Stimulated activated CD8-positive, alpha-beta memory T cell treated with anti-CD3 and anti-CD28 coated beads, Interleukin-2, amount 100 ng/mL, for 48 hours (primary cell): ENCODE results near the gene UNKL.

Experiments used
- DNase-seq, 2 donors: peaks; one replicate each; pipeline ENCODE4 v3.0.0-alpha.2; 2020; ENCODE audit warnings: low read depth in 2 of 2

UNKL gene

DNA sequence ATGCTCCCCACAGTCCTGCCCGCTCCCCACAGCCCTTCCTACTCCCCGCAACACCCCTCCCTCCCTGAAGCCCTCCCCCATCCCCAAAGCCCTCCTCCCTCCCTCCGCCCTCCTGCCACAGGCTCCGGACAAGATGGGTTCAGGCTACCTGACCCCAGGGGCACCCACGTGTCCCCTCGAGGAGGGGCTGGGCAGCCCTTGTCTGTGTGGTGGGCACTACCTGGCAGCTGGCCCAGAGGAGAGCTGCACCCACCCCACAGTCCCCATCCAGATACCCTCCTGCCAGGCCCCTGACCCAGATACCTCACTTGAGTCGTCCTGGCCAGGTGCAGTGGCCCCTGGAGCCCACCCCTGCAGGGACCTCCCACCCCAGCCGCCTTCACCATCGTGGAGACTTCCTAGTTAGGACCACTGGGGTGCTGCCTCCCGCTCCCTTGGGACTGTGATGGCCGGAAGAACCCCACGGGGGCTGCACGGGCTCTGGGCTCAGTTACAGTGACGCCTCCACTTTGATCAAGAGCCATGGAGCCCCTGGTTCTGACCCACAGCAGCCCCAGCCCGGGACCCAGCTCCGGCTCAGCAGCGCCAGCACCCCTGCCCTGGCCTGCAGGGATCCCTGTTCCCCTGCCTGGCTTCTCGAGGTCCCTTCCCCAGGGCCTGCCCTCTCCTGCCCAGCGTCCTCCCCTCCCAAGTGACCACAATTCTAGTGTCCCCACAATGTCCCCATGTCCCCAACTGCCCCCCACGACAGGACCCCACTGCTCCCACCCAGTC, 17.2 kb upstream of the UNKL start:
- DNase-seq, result no peak

- DNase-seq, result no peak
Observed at GRCh38 chr16:1430759-1431496, 16.4 kb upstream of the UNKL start, which contains the start of gene PERCC1. Gene PERCC1, plus strand, starts transcription at chr16:1431078. Its CDS starts 1,516 bp downstream, at chr16:1432594.

GRCh38 chr16:1430214-1430758, 15.8 kb upstream of the UNKL start:
- no peak for DNase-seq

DNA sequence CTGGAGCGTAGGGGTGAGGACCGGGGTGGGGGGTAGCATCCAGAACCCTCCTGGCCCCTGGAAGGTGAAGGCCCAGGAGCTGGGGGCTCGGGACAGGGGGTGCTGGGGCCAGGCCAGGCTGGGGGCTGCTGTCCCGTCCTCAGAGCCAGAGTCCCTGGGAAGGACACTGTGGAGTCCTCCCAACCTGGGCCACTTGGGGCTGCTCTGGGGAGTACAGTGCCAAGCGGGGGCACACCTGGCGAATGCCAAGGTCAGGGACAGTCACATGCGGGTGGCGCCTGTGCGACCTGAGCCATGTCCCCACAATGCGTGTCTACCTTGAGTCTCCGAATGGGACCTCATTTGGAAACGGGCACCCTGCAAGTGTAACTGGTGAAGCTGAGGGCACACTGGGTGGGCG, 15.1 kb upstream of the UNKL start:
- DNase-seq, result no peak

- no peak for DNase-seq
Observed at GRCh38 chr16:1429012-1429411, 14.5 kb upstream of the UNKL start.

DNA sequence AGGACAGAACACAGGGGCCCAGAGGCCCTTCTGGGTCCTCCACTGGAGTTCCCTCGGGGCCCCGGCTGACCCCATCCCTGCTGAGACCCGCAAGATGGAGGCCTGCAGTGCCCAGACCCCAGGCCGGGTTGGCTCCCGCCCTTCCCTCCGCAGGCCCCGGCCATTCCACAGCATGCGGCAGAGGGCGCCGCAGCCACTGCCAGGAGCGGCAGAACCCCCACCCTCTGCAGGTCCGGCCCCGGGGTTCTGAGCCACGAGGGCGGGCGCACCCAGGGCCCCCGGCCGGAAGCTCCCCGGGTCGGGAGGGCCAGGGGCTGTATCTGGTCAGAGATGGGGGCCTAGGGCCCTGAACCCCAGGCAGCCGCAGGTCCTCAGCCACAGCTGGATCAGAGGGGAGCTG, 14.0 kb upstream of the UNKL start:
- DNase-seq, result peak; percentile 40 to 48

DNA sequence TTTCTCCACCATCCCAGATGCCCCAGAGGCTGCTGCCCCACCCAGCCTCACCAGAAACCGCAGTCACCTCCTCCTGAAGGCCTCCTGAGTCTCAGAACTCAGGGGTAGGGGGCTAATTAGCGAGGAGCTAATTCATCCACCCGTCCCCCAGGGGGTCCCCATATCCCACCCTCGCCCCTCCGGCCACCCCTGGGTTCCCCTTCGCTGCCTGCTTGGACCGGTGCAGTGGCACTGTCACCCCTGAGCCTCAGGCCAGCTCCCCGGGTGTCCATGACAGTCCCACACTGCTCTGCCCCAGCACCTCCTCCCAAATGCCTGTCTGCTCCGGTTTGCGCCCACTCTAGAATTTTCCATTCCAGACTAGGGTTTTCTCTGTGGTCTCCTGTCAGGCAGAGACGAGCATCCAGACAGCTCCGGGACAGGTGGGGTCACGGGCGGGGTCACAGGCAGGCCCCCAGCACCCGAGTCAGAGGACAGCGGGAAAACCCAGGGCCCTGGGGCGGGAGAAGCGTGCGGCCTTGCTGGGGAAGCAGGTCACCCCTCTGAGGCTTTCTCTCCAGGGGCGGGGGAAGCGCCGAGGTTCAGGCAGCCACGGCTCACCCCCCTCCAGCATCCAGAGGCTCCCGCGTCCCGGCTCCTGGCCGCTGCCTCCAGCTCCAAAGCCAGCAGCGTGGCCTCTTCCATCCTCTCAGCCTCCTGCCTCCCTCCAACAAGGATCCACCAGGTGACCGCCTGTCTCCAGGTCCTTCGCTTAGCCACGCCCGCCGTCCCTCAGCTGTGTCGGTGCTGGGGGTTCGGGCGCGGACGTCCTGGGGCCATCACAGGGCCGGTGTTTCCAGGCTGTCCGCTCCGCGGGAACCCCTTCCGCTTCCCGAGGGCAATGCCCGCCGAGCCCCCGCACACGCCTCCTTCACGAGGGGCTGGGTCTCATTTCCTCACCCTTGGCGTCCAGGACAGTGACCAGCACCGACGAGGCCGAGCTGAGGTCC, 13.3 kb upstream of the UNKL start:
- DNase-seq, result no peak

DNA sequence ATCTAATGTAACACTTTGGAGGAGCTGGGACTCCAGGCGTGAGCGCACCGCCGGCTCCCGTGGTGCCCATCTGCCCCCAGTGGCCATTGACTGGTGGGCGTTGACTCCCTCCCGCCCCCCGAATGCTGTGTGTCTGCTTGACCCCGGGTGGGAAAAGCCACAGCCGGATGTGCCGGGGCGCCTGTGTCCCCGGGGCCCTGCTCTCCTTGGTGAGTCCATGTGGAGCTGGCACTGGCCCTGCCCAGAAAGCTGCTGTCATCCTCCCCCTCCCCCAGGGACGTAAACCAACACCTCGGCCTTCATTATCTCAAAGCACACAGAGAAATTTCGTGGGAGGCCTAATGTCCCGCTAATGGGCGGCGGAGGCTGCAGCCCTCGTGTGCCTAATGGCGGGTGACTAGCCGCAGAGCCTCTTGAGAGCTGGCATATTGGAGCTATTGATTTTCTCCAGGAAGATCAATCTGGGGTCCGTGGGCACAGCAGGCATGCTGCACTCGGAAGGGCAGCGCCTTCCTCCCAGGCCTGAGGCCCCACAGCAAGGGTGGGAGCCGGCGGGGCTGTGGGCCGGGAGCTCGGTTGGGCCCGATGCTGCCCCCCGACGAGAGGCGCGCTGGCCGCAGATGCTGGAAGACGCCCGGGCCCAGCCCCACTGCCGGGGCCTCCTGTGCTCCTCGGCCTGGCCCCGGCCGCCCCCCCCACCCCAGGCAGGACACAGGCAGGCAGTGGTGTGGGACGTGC, 12.4 kb upstream of the UNKL start:
- no peak for DNase-seq

DNA sequence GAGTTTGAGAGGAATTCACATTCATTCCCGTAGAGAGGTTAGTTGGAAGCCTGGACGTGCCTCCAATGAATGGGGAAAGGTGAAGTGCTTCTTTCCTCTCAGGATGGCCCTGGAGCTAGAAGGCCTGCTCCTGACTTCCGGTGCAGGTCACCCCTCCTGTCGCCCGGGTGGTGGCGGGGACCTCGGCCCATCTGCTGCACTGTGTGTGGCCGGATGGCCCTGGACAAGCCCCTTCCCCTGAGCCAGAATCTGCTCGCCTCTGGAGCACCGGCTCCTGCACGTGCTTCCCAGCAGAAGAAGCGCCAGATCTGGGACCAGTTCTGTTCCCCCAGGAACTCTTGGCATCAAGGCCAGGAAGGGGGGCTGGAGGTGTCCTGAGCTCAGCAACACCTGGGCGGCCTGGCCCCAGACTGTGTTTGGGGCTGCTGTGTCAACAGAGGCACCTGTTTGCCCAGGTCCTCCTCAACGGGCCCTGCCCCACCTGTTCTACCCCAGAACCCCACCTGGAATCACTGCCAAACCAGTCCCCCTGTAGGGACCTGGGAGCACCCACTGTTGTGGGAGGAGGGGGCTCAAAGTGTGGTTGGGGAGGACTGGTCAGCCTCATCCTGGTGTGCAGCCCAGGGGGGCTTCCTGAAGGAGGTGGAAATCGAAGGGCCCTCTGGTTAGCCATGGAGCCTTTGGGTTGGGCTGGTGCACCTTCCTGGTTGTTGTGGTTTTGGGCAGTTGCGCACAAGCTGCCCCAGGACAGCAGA, 11.3 kb upstream of the UNKL start:
- no peak for DNase-seq

DNA sequence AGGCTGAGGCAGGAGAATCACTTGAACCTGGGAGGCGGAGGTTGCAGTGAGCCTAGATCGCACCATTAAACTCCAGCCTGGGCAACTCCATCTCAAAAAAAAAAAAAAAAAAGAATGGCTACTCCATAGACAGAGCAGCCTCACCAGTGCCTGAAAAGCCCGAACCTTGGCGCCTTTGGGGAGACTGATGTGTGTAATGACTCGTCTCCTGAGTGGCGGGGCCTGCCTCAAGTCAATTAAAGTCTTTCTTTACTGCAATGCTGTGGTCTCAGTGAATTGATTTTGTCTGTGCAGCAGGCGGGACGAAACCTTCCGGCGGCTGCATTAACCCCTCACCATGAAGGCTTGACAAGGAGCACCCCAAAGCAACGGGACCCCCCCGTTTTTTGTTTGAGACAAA, 9.5 kb upstream of the UNKL start:
- DNase-seq, result no peak

DNA sequence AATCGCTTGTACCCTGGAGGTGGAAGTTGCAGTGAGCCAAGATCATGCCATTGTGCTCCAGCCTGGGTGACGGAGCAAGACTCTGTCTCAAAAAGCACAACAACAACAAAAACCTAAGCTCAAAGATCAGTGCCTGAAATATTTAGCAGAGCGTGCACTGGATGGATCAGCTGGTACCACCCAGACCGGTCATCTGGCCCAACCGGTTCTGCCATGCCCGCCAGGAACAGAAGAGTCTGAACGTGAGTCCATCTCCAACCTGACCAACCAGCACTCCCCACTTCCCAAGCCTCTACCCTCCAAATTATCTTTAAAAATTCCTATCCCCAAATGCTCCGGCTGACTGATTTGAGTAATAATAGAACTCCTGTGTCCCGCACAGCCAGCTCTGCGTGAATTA, 7.6 kb upstream of the UNKL start:
- DNase-seq, result no peak

DNA sequence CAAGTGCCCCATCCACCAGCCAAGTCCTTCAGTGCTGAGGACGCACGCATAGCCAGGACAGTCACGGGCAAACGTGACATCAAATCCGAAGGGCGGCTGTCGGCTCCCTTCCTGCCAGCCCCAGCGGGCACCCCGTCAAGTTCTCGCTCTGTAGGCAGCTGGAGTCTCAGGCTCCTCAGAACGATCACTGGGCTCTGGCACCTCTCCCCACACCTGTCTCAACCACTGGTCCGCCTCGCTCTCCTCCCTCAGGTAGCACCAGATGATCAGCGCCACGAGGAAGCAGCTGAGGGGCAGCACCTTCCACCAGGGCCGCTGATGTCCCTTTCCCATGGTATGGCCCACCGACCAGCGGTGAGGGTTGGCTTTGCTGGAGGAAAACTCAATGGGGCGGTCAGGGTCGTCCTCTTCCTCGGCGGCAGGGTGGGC, 5.6 kb upstream of the UNKL start:
- no peak for DNase-seq

- DNase-seq, result no peak
Observed at GRCh38 chr16:1416521-1416941, 2.0 kb upstream of the UNKL start.

DNA sequence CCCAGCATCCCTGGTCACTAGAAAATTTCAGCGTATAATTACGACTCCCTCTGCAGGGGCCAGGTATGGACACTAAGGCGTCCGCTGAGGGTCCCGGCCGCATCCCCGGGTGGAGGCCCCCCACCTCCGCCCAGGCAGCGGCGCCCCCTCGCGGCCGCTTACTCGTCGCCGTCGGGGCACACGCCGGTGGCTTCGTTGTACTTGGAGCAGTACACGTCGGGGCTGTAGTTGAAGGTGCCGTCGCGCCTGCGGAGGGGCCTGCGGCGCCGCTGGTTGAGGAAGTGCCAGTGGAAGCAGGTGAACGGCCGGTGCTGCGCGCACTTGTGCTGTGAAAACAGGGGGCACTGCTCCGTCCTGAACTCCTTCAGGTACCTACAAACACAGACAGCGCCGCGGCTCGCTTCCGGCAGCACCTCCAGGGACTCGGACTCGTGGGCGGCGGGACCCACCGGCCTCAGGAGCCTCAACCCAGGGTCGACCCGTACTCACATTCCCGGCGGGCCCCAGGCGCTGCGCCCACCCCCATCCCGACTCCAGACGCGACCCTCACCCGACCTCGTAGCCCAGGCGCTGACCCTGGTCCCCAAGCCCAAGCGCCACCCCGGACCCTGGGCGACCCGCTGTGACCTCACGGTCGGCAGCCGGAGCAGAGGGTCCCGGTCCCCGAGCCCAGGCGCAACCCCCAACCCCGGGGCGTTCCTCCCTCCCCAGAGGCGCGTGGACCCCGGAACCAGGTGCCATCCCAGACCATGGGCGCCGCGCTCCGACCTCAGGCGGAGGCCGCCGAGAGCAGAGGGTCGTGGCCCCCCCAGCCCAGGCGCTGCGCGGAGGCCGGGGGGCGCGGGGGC, 596 bp downstream of the UNKL start:
- DNase-seq, result peak; percentile 54 to 59

- DNase-seq, result no peak
Observed at GRCh38 chr16:1412847-1413246, 1.7 kb downstream of the UNKL start.

DNA sequence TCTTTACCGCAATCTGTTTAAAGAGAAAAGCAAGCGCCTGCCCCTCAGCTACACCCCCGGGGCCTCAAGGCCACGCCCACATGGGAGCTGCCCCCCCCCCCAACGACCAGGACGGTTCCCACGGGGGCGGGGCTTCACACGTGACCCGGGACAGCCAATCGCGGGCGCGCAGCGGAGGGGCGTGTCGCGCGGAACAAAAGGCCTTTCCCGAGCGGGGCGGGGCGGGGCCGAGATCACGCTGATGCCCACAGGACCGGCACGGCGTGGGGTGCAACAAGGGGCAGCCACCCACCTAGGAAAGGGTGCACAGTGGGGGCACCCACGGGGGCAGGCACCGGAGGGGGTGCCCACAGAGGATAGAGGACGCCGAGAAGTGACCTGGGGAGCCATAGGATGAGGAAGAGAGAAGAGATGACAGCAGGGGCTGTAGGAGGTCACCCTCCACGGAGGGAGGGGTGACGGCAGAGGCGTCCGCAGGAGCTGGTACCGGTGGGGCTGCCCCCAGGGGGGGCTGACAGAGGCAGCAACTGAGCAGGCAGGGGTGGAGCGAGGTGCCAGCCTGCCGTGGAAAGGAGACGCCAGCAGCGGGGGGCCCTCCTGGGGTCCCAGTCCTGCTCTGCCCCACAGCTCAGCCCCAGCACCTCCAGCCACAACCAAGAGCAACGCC, 6.2 kb downstream of the UNKL start:
- DNase-seq, result peak; percentile 97 to 98

DNA sequence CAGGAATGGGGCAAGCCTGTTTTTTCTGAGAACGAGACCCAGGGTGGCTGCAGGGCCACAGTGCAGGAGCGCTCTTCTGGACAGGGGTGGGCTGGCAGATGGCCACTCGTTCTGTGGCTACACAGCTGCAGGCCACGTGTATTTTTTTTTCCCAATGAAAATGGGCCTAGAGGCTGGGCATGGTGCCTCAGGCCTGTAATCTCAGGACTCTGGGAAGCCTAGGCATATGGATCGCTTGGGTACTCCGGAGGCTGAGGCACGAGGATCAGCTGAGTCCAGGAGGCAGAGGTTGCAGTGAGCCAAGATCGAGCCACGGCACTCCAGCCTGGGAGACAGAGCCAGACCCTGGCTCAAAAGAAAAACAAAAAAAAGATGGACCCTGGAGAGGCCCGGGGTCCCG, 6.8 kb downstream of the UNKL start:
- DNase-seq, result no peak

- no peak for DNase-seq
Observed at GRCh38 chr16:1403733-1404132, 10.8 kb downstream of the UNKL start.

- no peak for DNase-seq
Observed at GRCh38 chr16:1403036-1403435, 11.5 kb downstream of the UNKL start.
